SU-DHL-6 (cell line): ENCODE results near the gene CCNB1IP1.

Experiments
- H2AFZ ChIP-seq: fragments of 200-600 bp; sonication (generic); 2 replicates; pipeline ENCODE4 v1.6.1; 2014; ENCODE audit warnings: low read depth, mild to moderate bottlenecking, moderate library complexity, mixed read lengths, antibody characterized with exemption, low read length; ENCODE audit not compliant: severe bottlenecking
- H3F3A ChIP-seq: fragments of 200-600 bp; shearing (Covaris generic); 2 replicates; pipeline ENCODE4 v1.6.0; 2016; ENCODE audit warnings: antibody characterized with exemption, mild to moderate bottlenecking; ENCODE audit not compliant: insufficient read depth
- H3K27ac ChIP-seq: fragments of 200-600 bp; sonication (generic); 2 replicates; pipeline ENCODE4 v1.5.1; 2016; ENCODE audit warnings: low read depth, mild to moderate bottlenecking, low read length, moderate library complexity, mixed read lengths
- H3K27me3 ChIP-seq: fragments of 200-600 bp; sonication (generic), shearing (Covaris generic); 2 replicates; pipeline ENCODE4 v1.6.0; 2014; ENCODE audit warnings: mild to moderate bottlenecking, low read length
- H3K36me3 ChIP-seq: fragments of 200-600 bp; sonication (generic); 2 replicates; pipeline ENCODE4 v1.6.1; 2014; ENCODE audit warnings: mild to moderate bottlenecking, low read length, mixed read lengths
- H3K4me2 ChIP-seq: fragments of 300-600, 200-600 bp; shearing (Covaris generic), sonication (generic); 2 replicates; pipeline ENCODE4 v1.6.0; 2014; ENCODE audit warnings: low read length, low read depth, mild to moderate bottlenecking; ENCODE audit not compliant: poor library complexity, severe bottlenecking
- H3K4me3 ChIP-seq: fragments of 200-600 bp; sonication (generic); 2 replicates; pipeline ENCODE4 v1.5.1; 2014; ENCODE audit warnings: antibody characterized with exemption, low read length, mild to moderate bottlenecking, mixed read lengths; ENCODE audit not compliant: insufficient read depth, poor library complexity, severe bottlenecking
- H3K79me2 ChIP-seq: fragments of 200-600 bp; sonication (generic); 2 replicates; pipeline ENCODE4 v1.6.1; 2014; ENCODE audit warnings: mild to moderate bottlenecking, low read length, moderate library complexity; ENCODE audit not compliant: insufficient read depth
- H3K9ac ChIP-seq: fragments of 200-600 bp; sonication (generic); 2 replicates; pipeline ENCODE4 v1.7.0; 2014; ENCODE audit warnings: mild to moderate bottlenecking, low read length
- H3K9me2 ChIP-seq: fragments of 200-600 bp; sonication (generic); replicated peaks from 2 replicates; pipeline ENCODE4 v1.6.1; 2014; ENCODE audit warnings: low read length; ENCODE audit not compliant: insufficient read depth
- H3K9me3 ChIP-seq: fragments of 200-600 bp; sonication (generic); 2 replicates; pipeline ENCODE4 v1.6.1; 2014; ENCODE audit warnings: low read length, mixed read lengths; ENCODE audit not compliant: insufficient read depth
- H4K20me1 ChIP-seq: fragments of 200-600 bp; sonication (generic); 2 replicates; pipeline ENCODE4 v1.6.1; 2014; ENCODE audit warnings: low read depth, mild to moderate bottlenecking, antibody characterized with exemption, low read length, moderate library complexity, mixed read lengths
- CTCF ChIP-seq: fragments of 200-600 bp; sonication (generic); IDR thresholded peaks from one replicate; pipeline ENCODE4 v1.5.1; 2017; ENCODE audit warnings: antibody characterized with exemption, mild to moderate bottlenecking, low read length, moderate library complexity; ENCODE audit not compliant: insufficient read depth, poor library complexity, severe bottlenecking
- EZH2phosphoT487 ChIP-seq: fragments of 200-600 bp; sonication (generic), shearing (Covaris generic); conservative IDR thresholded peaks from 2 replicates; pipeline ENCODE4 v1.6.1; 2018; ENCODE audit warnings: mild to moderate bottlenecking, antibody characterized with exemption, low read length, moderate library complexity, mixed read lengths

Gene CCNB1IP1

GRCh38 chr14:20376071-20376588, 43.1 kb upstream of the CCNB1IP1 start:
- no peaks in the 10 kb centered on the region for H3F3A ChIP-seq
- no peaks in the 10 kb centered on the region for H3K9me3 ChIP-seq
- H3K36me3 ChIP-seq: no peaks in the 10 kb centered on the region
- no peaks in the 10 kb centered on the region for H3K27me3 ChIP-seq
- no peak overlapping the region for H3K9ac ChIP-seq
- TF ChIP-seq EZH2phosphoT487 (no peak), CTCF (no peak)
- no peak overlapping the region for H3K4me2 ChIP-seq
- no peak overlapping the region for H2AFZ ChIP-seq
- H3K27ac ChIP-seq: no peak overlapping the region
- no peak overlapping the region for H3K4me3 ChIP-seq
- no peaks in the 10 kb centered on the region for H3K9me2 ChIP-seq
- no peaks in the 10 kb centered on the region for H3K79me2 ChIP-seq
- no peaks in the 10 kb centered on the region for H4K20me1 ChIP-seq

GRCh38 chr14:20375471-20375870, 42.4 kb upstream of the CCNB1IP1 start:
- H4K20me1 ChIP-seq: no peaks in the 10 kb centered on the region
- H3K9me3 ChIP-seq: no peaks in the 10 kb centered on the region
- no peaks in the 10 kb centered on the region for H3K79me2 ChIP-seq
- H2AFZ ChIP-seq: no peak overlapping the region
- H3K9me2 ChIP-seq: no peaks in the 10 kb centered on the region
- H3K27me3 ChIP-seq: no peaks in the 10 kb centered on the region
- H3F3A ChIP-seq: no peaks in the 10 kb centered on the region
- no peaks in the 10 kb centered on the region for H3K36me3 ChIP-seq
- no peak overlapping the region for H3K27ac ChIP-seq
- H3K9ac ChIP-seq: no peak overlapping the region
- H3K4me2 ChIP-seq: no peak overlapping the region
- TF ChIP-seq CTCF (no peak), EZH2phosphoT487 (no peak)
- H3K4me3 ChIP-seq: no peak overlapping the region

- no peak overlapping the region for H3K9ac ChIP-seq
- no peak overlapping the region for H2AFZ ChIP-seq
- no peaks in the 10 kb centered on the region for H3K9me3 ChIP-seq
- peaks cover 3% of the 10 kb centered on the region; the same call in 1 of the 2 replicates for H3K36me3 ChIP-seq
- H3K27ac ChIP-seq: no peak overlapping the region
- H3K27me3 ChIP-seq: no peaks in the 10 kb centered on the region
- H3K9me2 ChIP-seq: no peaks in the 10 kb centered on the region
- TF ChIP-seq CTCF: no peak
- no peak for TF ChIP-seq EZH2phosphoT487
- H3F3A ChIP-seq: no peaks in the 10 kb centered on the region
- no peaks in the 10 kb centered on the region for H3K79me2 ChIP-seq
- H3K4me2 ChIP-seq: no peak overlapping the region
- H3K4me3 ChIP-seq: no peak overlapping the region
- no peaks in the 10 kb centered on the region for H4K20me1 ChIP-seq
These were observed 39.7 kb upstream of the CCNB1IP1 start for GRCh38 chr14:20372796-20373195.
